GM12874 (cell line): ENCODE measurements around the gene CMKLR1.

Experiments used
- TF ChIP-seq, protein P1 (sequence below): IDR thresholded peaks from 2 replicates; pipeline ENCODE4 v1.5.1; 2011; ENCODE audit warnings: low read depth, mild to moderate bottlenecking, control low read depth, low read length, moderate library complexity; ENCODE audit not compliant: insufficient read depth

CMKLR1 gene

DNA sequence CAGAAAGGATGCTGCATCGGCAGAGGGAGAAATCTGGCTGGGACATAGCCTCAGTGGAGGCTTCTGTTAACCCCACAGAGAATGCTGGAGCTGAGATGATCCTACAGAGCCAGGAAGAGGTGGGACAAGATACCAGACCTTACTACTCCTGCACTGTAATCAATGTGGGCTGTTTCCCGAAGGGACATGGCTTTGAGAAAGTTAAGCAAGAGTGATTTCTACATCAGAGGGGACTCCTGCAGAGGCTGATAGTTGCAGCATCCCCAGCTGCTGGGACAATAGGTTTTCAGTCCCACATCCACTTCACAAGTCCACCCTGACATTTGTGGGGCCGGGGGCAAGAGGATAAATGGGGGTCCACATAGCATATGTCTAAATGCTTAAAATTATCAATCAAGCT, 22.5 kb upstream of the CMKLR1 start:
- TF ChIP-seq, protein P1, sequence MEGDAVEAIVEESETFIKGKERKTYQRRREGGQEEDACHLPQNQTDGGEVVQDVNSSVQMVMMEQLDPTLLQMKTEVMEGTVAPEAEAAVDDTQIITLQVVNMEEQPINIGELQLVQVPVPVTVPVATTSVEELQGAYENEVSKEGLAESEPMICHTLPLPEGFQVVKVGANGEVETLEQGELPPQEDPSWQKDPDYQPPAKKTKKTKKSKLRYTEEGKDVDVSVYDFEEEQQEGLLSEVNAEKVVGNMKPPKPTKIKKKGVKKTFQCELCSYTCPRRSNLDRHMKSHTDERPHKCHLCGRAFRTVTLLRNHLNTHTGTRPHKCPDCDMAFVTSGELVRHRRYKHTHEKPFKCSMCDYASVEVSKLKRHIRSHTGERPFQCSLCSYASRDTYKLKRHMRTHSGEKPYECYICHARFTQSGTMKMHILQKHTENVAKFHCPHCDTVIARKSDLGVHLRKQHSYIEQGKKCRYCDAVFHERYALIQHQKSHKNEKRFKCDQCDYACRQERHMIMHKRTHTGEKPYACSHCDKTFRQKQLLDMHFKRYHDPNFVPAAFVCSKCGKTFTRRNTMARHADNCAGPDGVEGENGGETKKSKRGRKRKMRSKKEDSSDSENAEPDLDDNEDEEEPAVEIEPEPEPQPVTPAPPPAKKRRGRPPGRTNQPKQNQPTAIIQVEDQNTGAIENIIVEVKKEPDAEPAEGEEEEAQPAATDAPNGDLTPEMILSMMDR = no peak

DNA sequence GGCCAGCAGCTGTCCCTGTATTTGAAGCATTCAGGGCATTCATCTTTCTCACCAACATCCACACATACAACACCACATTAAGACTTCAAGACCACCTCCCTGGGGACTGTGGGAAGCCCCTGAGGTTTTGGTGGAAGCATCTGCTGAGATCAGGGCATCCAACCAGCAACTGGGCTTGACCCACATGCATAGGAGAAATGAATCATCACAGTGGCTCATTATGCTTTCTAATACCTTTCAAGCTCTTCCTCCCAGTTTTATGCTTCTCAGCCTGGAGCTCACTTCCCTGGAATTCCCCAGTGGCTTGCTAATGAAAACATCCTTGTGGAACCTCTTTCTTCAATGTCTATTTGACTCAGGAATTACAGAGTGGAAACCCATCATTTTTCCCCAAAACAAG, 21.4 kb upstream of the CMKLR1 start:
- TF ChIP-seq, protein P1 = no peak

DNA sequence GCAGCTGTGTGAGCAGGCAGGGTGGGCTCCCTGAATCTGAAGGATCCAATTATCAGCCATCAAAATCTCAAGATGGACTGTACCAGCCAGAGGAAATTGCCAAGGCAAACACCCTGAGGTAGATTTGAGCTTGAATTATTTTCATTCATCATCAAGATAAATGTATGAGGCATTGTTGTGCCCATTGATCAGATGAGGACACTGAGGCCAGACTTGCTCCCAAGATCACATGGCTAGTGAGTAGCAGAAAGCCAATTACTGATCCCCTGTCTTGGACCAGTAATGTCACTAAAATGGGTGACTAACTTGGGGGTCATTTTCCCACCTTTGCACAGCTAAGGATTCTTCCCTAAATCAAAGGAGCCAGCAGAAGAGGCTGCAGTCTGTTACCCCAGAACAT, 20.9 kb upstream of the CMKLR1 start:
- TF ChIP-seq, protein P1 = no peak

DNA sequence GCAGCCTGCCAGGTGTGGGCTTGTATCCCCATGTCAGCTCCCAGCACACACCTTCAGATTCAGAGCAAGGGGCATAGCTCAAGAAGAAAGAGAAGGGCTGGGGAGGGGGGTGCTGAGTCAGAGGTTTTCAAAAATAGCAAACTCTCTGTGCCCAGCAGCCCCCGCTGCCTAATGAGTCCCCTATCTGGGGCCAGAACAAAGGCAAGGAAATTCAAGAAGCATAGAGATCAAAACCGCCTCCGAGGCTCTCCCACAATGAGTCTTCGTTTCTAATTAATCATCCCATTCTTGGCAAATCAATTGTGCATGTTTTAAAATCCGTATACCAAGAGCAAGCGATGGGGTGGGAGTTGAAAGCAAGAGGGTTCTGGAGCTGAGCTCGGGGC, 19.5 kb upstream of the CMKLR1 start:
- TF ChIP-seq, protein P1 = no peak

DNA sequence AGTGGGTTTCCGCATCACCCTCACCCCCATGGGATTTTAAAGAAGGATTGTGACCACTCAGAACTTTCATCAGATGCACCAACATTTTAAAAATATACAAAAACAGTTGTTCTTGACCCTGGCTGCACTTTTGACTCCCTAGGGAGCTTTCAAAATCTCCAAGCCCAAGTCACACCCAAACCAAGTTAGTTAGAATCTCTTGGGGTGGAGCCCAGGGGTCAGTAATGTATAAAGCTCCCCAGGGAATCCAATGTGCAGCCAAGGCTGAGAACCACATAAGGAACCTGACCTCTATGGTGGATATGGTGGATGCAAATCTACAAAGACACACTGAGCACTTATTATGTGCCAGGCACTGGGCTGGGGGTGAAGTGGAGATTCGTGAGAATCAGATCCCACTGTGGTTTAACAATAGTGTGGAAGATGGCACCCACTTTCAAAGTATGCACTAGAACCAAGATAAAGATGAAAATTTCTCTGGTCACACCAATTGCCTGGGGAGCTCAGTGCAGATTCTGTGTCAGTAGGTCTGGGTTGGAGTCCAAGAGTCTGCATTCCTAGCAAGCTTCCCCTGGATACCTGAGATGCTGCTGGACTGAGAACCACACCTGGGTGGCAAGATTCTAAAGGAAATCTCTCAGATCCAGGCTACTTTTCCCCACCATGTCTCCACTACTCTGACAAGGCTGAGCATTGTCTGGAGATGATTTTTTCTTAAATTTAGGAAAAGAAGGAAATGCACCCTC, 18.9 kb upstream of the CMKLR1 start:
- TF ChIP-seq, protein P1 = no peak

DNA sequence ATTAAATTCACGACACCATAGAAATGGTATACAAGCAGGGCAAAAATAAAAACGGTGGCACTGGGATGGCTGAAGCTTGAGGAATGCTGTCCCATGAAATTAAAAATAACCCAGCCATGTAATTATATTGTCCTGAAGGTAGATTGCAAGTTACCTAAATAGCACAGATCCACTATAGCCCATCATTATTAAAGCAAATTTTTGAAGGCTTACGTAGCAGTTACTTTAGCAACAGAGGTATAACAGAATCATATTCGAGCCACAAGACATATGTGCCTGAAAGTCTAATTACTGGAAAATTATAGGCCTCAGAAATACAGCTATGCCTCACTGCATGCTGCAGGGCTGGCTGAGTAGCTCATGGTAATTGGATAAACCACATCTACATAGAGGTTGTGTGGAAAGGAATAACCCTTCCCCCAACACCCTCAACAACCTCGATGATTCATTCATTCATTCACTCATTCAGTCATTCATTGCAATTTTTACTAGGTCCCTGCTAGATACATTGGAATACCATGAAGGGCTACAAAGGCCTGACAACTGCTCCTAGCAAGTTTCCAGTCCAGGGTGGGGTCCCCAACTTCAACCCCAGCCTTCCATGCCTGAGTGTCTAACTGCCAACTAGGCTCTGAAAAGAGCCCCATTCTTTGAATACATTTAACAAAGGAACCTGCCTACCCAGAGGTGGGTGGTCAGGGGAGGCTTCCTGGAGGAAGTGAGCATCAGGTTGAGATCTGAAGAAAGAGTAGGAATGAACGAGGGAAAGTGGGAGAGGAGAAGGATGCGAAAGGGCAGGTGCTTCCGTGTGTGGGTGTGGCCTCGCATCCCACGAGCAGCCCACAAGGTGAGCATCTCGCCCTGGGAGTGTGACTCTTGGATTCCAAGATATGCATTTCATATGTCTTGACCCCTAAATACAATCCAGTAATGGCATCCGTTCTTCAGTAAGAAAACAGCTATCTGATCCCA, 18.0 kb upstream of the CMKLR1 start:
- TF ChIP-seq, protein P1 = no peak

DNA sequence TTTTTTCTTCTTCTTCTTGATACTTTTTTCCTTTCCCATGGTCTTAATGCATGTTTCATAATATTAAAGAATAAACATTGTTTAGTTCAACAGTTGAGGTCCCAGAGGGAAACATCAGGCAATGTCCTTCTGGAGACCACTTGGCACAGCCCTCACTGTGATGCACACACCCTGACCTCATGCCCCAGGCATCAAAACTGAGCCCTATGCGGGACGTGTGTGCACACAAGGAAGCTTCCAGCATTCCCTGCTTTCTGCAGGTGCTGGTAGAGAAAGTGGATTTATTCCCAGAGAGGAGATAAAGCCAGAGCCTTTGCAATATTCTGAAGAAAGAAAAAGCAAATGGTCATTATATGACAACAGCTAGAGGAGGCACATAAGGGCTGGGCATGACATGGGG, 16.0 kb upstream of the CMKLR1 start:
- TF ChIP-seq, protein P1 = no peak
